ES-I3 (cell line): ENCODE data around the gene TRERF1.

ENCODE experiments used
- H3K36me3 ChIP-seq: 2 replicates; pipeline ENCODE4 v1.6.1; 2013; ENCODE audit warnings: mild to moderate bottlenecking, low read length, control low read depth, moderate library complexity; ENCODE audit not compliant: insufficient read depth
- H3K4me1 ChIP-seq: 2 replicates; pipeline ENCODE4 v1.6.1; 2013; ENCODE audit warnings: mild to moderate bottlenecking, control low read depth, low read length; ENCODE audit not compliant: insufficient read depth
- H3K9ac ChIP-seq: 2 replicates; pipeline ENCODE4 v1.6.1; 2013; ENCODE audit warnings: low read depth, mild to moderate bottlenecking, low read length, moderate library complexity
- H3K9me3 ChIP-seq: 2 replicates; pipeline ENCODE4 v1.6.1; 2013; ENCODE audit warnings: mild to moderate bottlenecking, low read length, moderate library complexity; ENCODE audit not compliant: control insufficient read depth, insufficient read depth

TRERF1 gene

DNA sequence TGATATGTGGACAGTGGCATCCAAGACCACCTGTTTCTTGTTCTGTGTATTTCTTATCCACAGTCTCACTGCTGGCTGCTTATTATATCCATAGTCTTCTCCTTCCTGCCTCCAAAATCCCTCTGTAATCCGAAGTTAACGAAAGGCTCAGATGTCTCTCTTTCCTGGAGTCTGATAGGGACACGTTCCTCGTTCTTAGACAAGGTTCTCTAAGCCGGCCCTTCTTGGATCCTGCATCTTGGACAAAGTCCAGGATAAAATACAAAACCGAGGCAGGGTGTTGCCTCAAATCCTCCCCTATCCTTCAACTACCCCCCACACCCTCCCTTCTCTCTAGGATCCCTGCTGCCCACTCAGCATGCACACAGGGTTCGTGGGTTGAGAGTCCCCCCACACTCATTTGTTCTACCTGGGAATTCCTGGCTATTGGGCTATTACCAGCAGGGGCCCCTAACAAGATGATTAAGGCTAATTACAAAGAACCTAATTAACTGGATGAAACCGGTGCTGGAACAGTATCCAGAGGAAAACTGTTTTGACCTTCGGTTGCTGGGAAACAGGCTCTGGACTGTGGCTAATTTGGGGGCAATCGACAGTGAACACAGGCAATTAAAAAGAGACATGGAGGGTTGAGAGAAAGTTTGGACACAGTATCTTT is 201.3 kb downstream of the TRERF1 start:
- no peaks in the 10 kb centered on the region for H3K9me3 ChIP-seq
- H3K36me3 ChIP-seq: peaks cover 4% of the 10 kb centered on the region; the same call in 1 of the 2 replicates
- no peaks in the 10 kb centered on the region for H3K4me1 ChIP-seq
- H3K9ac ChIP-seq: no peak overlapping the region

DNA sequence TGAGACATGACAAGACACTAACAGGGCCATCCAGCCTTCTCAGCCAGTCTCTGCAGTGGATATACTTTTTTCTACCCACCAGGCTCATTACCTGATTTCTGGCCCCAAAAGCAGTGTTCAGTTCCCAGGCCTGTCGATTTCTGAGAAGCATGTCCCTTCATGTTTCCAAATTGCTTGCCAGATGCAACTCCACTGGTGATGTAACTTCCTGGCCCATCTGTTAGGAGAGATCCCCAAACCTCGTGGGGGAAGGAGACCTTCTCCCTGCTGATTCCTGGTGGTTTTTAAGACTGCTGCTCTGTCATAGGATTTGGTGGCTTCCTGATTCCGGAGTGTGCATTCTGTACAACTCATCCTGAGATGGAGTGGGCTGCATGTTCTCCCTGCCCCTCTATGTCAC is 202.4 kb downstream of the TRERF1 start:
- peaks cover 2% of the 10 kb centered on the region; the same call in 1 of the 2 replicates for H3K36me3 ChIP-seq
- H3K9me3 ChIP-seq: no peaks in the 10 kb centered on the region
- H3K9ac ChIP-seq: no peak overlapping the region
- no peaks in the 10 kb centered on the region for H3K4me1 ChIP-seq

DNA sequence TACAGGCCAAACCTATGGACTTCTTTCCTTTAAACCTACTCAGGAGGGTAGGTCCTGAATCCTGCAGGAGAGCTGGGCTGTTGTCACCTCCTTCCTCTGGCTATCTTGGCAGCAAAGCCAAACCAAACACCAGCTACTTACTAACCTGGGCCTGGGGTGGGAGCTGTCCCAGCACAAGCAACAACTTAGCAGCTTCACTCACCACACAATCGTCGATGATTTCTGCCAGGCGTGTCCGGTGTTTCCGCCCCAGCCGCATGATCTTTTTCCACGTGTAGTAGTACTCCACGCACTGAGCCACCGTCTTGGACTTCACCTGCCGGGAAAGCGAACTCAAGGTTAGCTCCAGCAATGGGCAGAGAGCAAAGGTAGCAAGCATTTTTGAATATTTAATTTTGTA is 208.7 kb downstream of the TRERF1 start:
- peaks cover 15% of the 10 kb centered on the region for H3K4me1 ChIP-seq
- H3K9me3 ChIP-seq: no peaks in the 10 kb centered on the region
- no peak overlapping the region for H3K9ac ChIP-seq
- no peaks in the 10 kb centered on the region; the same call in 1 of the 2 replicates for H3K36me3 ChIP-seq

DNA sequence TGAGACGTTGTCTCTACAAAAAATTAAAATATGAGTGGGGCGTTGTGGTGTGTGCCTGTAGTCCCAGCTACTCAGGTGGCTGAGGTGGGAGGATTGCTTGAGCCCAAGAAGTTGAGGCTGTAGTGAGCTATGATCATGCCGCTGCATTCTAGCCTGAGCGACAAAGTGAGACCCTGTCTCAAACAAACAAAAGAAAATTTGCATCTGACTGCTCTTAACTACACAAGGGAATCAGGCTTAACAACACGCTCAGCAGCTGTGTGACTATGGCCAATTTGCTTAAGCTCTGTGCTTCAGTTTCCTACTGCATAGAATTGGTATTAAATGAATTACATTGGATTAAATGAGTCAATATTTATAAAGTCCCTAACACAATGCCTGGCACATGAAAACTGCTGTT is 209.8 kb downstream of the TRERF1 start:
- Histone ChIP-seq H3K4me1 (peaks cover 15% of the 10 kb centered on the region), H3K9me3 (no peaks in the 10 kb centered on the region), H3K9ac (no peak overlapping the region), H3K36me3 (no peaks in the 10 kb centered on the region; the same call in 1 of the 2 replicates)

DNA sequence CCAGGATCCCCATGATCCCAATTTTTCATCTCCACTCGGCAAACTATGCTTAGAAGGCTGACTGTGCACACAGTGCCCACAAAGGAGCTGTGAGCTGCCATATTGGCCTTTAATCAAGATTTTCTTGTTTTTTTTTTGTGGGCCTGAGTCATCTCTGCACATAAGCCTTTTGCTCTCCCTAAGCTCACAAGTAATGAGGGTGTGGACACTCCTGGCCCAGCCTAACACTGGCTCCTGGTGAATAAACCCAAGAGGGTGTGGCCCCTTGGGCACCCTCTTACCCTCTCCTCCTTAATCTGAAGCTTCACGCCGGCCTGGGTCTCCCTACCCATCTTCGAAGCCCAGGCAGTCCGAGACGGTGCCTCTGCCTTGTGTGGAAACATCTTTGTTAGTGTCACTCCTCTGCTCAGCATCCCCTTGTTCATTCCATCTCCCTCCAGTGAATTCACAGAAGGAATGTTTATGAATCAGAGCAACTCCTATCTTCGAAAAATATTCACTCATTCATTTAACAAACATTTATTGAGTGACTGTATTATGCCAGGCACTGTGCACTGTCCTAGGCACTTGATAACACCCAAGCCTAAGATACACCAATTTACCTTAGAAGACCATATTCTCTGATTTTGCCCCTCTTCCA is 211.9 kb downstream of the TRERF1 start:
- no peaks in the 10 kb centered on the region; the same call in 1 of the 2 replicates for H3K36me3 ChIP-seq
- H3K4me1 ChIP-seq: peaks cover 20% of the 10 kb centered on the region
- no peak overlapping the region for H3K9ac ChIP-seq
- no peaks in the 10 kb centered on the region for H3K9me3 ChIP-seq

DNA sequence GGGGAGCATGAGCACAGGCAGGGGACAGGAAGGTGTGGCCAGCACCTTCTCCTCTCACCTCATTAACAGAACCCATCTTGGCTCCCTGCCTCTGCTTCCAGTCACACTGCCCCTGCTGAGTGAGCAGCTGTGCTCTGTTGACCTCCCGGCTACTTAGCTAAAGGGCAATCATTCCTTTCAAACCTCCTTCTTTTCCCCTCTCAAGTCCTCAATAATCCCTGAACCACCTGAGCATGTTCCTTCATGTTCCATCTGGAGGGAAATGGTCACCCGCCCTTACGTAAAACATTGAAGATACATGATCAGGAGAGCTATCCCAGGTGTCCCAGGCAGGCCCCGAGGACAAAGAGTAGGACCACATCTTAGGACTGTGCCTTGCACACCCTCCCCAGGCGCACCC is 212.4 kb downstream of the TRERF1 start:
- Histone ChIP-seq H3K4me1 (peaks cover 20% of the 10 kb centered on the region), H3K36me3 (no peaks in the 10 kb centered on the region; the same call in 1 of the 2 replicates), H3K9ac (no peak overlapping the region), H3K9me3 (no peaks in the 10 kb centered on the region)

DNA sequence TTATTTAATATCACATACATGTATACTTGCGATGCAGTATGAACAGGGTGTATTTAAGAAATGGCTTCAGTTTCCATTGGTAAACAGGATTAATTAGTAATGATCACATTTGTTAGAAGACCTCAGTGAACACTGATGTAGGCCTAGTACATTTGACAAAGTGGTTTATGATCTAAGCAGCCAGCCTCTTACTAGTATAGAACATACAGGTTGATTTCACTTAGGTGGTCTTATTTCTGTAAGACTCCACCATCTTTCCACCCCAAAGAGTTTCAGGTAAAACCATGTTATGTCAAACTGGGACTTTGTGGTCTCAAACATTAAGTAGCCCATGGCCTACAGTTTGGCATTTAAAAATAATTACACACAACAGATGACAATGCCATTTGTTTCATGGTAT is 213.9 kb downstream of the TRERF1 start:
- Histone ChIP-seq H3K9ac (no peak overlapping the region), H3K4me1 (peaks cover 18% of the 10 kb centered on the region), H3K9me3 (no peaks in the 10 kb centered on the region), H3K36me3 (no peaks in the 10 kb centered on the region; the same call in 1 of the 2 replicates)

DNA sequence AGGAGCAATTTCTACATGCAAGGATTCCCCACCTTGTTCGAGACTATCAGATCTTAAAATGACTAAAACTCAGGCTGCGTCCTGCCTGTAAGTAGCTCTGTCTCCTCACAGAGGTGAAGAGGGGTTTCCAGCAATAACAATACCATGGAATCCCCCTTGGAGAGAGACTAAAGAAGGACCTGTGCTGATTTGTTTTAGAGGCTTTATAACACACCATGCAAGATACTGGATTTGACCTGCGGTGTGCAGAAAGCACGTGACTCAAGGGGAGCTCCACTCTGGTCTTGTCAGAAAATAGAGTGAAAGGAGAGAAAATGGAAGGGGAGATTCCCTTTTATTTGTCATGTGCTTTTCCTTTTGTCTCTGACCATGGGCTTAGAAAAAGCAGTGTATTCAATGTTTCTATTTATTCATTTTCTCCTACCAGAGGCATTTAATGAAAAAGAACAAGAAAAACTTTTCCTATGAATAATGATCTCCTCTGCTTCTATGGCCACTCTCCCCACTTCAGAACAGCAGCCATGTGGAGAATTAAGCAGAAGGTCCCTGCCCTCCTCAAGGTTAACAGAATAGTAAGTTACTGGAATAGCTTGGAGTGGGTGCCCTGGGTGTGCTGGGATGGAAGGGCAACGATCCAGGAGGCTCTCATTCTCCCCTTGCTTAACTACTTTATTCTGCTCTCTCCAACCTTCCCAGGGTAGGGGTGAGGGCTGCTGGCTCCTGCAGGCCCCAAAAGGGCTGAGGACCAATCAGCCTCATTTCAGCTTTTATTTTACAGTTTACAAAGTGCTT is 214.8 kb downstream of the TRERF1 start:
- H3K36me3 ChIP-seq: no peaks in the 10 kb centered on the region; the same call in 1 of the 2 replicates
- no peak overlapping the region for H3K9ac ChIP-seq
- H3K4me1 ChIP-seq: peaks cover 10% of the 10 kb centered on the region
- no peaks in the 10 kb centered on the region for H3K9me3 ChIP-seq

DNA sequence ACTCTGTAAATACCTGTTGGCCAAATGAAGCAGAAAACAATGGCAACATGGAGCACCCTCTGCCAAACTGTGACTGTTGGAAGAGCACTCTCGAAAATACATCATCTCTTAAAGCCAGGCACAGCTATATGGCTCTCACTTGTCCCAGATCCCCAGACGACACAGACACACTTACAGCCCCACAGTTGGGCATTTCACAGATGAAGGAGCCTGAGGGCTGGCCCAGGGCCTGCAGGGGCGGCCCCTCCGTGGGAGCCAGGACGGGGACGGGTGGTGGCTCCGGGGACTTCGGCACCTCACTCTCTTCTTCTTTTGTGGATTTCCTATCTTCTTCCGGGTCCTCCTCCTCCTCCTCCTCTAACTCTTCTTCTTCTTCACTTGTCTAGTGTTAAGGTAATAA is 215.7 kb downstream of the TRERF1 start:
- Histone ChIP-seq H3K4me1 (peaks cover 10% of the 10 kb centered on the region), H3K36me3 (no peaks in the 10 kb centered on the region; the same call in 1 of the 2 replicates), H3K9ac (no peak overlapping the region), H3K9me3 (no peaks in the 10 kb centered on the region)

DNA sequence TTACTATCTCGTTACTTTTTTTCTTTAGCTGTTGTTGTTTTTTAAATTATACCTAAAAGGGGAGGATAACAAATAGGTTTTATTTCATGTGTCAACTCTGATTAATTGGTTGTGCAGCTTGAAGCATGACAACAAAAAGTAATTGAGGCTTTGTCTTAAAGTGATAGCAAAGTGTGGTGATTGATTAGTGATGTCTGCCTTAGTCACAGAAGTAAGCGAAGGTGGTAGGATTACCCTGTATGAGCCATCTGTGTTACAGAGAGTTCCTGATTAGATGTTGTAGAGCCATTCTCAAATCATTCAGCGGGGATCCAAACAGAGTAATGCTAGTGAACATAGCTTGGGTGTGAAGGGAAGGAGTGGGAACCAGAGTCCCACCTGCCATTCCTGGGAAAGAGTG is 219.7 kb downstream of the TRERF1 start:
- H3K4me1 ChIP-seq: peaks cover 13% of the 10 kb centered on the region
- no peak overlapping the region for H3K9ac ChIP-seq
- no peaks in the 10 kb centered on the region for H3K9me3 ChIP-seq
- H3K36me3 ChIP-seq: no peaks in the 10 kb centered on the region

DNA sequence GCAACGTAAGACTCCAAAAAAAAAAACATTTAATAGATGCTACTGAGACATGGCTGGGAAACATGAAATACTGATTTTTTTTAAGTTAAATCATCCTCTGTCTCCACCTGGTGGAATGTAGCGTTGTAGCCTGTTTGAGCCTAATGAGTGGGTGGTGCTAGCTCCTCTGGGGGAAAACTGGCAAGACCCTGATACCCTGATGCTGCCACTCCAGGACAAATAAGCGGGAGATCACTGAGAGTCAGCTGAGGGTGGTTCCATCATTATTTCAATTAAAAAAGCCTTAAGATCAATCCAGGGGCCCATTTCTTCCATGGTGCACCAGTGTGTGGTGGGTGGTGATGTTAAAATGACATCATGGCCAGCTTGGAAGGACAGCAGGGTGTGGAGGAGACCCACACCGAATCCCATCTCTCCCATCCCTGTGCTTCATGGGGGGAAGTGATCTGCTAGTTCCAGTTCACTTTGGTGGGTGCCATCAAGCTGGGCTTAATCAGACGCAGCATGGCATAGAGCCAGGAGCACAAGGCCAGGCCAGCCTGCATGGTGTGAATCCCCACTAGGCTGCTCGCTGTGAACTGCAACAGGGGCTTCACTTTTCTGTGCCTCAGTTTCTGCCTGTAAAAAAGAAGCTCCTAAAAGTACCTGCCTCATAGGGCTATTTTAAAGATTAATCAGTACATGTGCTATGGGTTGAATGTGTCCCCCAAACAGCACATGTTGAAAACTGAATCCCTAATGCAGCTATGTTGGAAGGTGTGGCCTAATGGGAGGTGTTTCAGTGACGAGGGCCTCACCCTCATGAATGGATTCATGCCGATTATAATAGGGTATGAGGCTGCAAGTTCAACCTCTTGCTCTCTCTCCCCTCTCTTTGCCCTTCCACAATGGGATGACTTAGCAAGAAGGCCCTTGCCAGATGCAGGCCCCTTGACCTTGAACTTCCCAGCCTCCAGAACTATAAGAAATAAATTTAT is 221.1 kb downstream of the TRERF1 start:
- Histone ChIP-seq H3K4me1 (peaks cover 19% of the 10 kb centered on the region), H3K36me3 (no peaks in the 10 kb centered on the region), H3K9ac (no peak overlapping the region), H3K9me3 (no peaks in the 10 kb centered on the region)

DNA sequence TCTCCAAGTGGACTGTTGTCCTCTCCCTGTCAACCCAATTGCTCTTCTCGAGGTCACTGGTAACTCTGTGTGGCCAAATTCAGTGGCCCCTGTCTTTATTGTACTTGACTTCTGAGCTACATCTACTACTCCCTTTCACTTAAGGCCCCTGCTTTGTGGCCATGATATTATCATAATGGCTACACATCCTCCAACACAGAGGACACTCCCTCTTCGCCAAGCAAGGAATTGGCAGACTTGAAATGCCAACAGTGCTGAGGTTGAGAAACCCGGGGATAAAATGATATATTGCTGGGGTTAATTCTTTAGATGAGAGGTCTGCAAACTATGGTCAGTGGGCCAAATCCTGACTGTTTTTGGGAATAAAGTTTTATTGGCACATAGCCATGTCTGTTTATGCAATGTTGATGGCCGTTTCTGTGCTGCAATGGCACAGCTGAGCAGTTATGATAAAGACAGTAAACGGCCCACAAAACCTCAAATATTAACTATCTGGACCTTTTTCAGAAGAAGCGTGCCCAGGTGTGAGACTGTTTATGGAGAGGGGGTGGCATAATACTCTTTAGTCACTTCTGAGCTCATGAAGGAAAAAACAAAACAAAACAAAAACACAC is 222.1 kb downstream of the TRERF1 start:
- Histone ChIP-seq H3K36me3 (no peaks in the 10 kb centered on the region), H3K9ac (no peak overlapping the region)

DNA sequence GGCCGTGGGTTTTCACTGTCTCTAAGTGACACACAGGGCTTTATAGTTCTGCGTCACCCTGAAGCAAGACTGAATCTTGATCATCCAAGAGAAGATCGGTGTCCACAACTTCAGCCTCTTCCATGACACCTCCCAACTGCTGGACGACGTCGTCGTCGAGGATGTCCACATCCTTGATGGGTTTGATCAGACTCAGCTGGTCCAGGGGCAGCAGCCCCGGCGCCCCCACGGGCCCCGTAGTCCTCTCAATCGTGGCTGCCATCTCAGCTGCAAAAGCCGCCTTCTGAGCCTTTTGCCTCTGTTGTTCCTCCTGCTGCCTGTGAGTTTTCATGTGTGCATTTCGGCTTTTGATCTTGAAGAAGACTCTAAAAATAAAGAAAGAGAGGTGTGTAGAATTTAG is 223.4 kb downstream of the TRERF1 start:
- no peaks in the 10 kb centered on the region for H3K36me3 ChIP-seq
- H3K4me1 ChIP-seq: peaks cover 27% of the 10 kb centered on the region
- no peak overlapping the region for H3K9ac ChIP-seq
- H3K9me3 ChIP-seq: no peaks in the 10 kb centered on the region

More for the DNA sequence above, 222.1 kb downstream of the TRERF1 start:
- peaks cover 22% of the 10 kb centered on the region for H3K4me1 ChIP-seq
- no peaks in the 10 kb centered on the region for H3K9me3 ChIP-seq
